Esophagus (tissue), 2 donors: ENCODE measurements around the gene ROR1. TPM values are rescaled to one million over a fixed set of nuclear protein-coding genes. Genes with fewer than 3 reads are reported as not detected.

Experiments
- H3K27ac ChIP-seq, 2 donors: one replicate each; pipeline ENCODE4 v1.5.1; 2013; ENCODE audit warnings: low read depth in 2 of 2, mild to moderate bottlenecking in 2 of 2, inconsistent platforms in 1 of 2, low read length in 1 of 2, moderate library complexity in 1 of 2
- H3K27me3 ChIP-seq, 2 donors: one replicate each; pipeline ENCODE4 v1.6.1; 2013; ENCODE audit warnings: low read length in 2 of 2, control low read depth in 1 of 2, mild to moderate bottlenecking in 1 of 2; ENCODE audit not compliant: insufficient read depth in 2 of 2, control insufficient read depth in 1 of 2
- H3K36me3 ChIP-seq, 2 donors: one replicate each; pipeline ENCODE4 v1.6.1; 2013; ENCODE audit warnings: low read length in 1 of 2; ENCODE audit not compliant: control insufficient read depth in 2 of 2, insufficient read depth in 2 of 2
- H3K4me1 ChIP-seq, 2 donors: one replicate each; pipeline ENCODE4 v1.6.1; 2013; ENCODE audit warnings: low read length in 1 of 2; ENCODE audit not compliant: control insufficient read depth in 2 of 2, insufficient read depth in 2 of 2
- H3K4me3 ChIP-seq, 2 donors: one replicate each; pipeline ENCODE4 v1.5.1; 2013; ENCODE audit warnings: low read length in 2 of 2, mild to moderate bottlenecking in 2 of 2, low read depth in 1 of 2, moderate library complexity in 1 of 2
- H3K9me3 ChIP-seq, 2 donors: one replicate each; pipeline ENCODE4 v1.6.1; 2013; ENCODE audit warnings: mild to moderate bottlenecking in 2 of 2, low read depth in 1 of 2, low read length in 1 of 2, moderate library complexity in 1 of 2; ENCODE audit not compliant: control insufficient read depth in 2 of 2, insufficient read depth in 1 of 2
- WGBS, 2 donors: extraction: QIAGEN DNeasy Blood & Tissue Kit; methylation state at CpG; one replicate each; pipeline ENCODE4 v1.1.7; 2013; 5-methylcytosine and 5-hydroxymethylcytosine counted together
- polyA plus RNA-seq, 2 donors: library from polyadenylated mRNA; stranded (reverse); fragments of 200-250 nt; gene quantifications; one replicate each; pipeline ENCODE4 v1.2.3, GENCODE V29; 2013
- donor health status: healthy with polysubstance abuse.
- donor health status: Bipolar disorder and iron deficiency.

The ROR1 gene
- polyA plus RNA-seq, 2 donors, result 1.1 to 1.9 TPM

DNA sequence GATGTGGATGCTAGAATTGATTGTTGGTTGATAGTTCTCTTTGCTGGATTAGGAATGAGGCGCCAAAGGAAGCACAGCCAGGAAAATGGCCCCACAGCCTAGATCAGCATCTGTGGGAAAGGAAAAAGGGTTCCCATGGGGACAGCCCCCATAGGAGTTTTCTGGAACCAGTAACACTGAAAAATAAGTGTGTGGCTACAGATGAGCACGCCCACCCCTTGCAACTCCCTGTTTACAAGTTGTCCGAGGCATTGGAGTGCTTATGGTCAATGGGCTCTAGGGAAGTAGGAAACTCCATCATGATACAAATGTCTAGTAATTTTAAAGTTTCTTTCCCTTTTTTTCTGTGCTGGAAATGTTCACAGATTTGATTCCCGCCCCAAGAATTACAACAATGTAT is 405.8 kb downstream of the ROR1 start:
- Histone ChIP-seq H3K4me3 (no peak overlapping the region), H3K27ac (no peak overlapping the region), H3K9me3 (no peaks in the 10 kb centered on the region), H3K27me3 (no peaks in the 10 kb centered on the region), H3K36me3 (no peaks in the 10 kb centered on the region), H3K4me1 (no peaks in the 10 kb centered on the region)
- WGBS, 2 donors, result 84 to 85% methylated on average over 4 of the region's 4 CpGs

DNA sequence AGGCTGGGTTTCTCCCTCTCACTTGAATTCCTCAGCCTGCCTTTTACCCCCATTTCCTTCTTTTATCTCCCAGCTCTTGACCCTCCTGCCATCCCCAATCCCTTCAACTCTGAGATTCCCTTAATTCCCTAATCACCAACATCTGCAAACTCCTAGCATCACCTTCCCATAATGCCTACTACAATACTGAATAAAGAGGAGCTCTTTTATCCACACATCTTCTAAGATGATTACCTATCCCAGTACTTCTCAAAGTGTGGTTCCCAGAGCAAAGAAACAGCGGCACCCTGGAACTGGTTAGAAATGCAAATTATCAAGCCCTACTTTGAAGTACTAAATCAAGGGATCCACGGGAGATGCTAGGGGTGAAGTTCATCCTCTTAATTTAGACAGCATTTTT is 408.4 kb downstream of the ROR1 start:
- H3K4me3 ChIP-seq, result no peak overlapping the region
- H3K27me3 ChIP-seq, result no peaks in the 10 kb centered on the region
- H3K9me3 ChIP-seq, result no peaks in the 10 kb centered on the region
- no peak overlapping the region for H3K27ac ChIP-seq
- no peaks in the 10 kb centered on the region for H3K4me1 ChIP-seq
- WGBS, 2 donors, result 83 to 93% methylated on average over 2 of the region's 2 CpGs
- H3K36me3 ChIP-seq, result no peaks in the 10 kb centered on the region

DNA sequence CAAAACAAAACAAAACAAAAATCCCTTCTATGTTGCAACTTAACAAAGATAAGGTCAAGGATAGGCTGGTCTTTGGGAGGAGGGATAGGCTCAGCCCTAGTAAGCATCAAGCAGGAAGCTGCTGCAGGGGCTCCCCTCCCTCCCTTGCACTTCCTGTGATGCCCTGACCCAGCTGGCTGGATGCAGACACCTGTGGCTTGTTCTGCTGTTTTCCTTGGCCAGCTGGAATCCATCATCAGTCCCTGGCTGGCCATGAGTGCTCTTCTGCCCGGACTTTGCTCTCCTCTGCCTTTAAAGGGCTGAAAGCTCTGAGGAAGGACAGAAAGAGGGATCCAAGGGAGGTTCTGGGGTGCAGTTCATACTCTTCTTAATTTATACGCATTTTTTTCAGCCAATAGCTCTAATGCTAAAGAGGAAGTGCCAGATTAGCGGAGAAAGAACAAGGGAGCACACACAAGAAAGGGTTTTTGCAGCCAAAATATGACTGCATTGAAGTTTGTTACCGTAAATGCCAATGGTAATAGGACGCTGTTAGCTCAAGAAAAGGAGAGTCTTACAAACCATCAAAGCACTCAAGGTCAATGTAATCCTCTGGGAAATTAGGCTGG is 409.7 kb downstream of the ROR1 start:
- no peak overlapping the region for H3K27ac ChIP-seq
- H3K4me1 ChIP-seq, result no peaks in the 10 kb centered on the region
- no peak overlapping the region for H3K4me3 ChIP-seq
- H3K27me3 ChIP-seq, result no peaks in the 10 kb centered on the region
- H3K9me3 ChIP-seq, result no peaks in the 10 kb centered on the region
- 65 to 71% methylated on average over 5 of the region's 5 CpGs for WGBS, 2 donors
- no peaks in the 10 kb centered on the region for H3K36me3 ChIP-seq

- 58 to 65% methylated on average over 5 of the region's 5 CpGs for WGBS, 2 donors
- H3K27me3 ChIP-seq, result no peaks in the 10 kb centered on the region
- no peaks in the 10 kb centered on the region for H3K36me3 ChIP-seq
- no peaks in the 10 kb centered on the region for H3K4me1 ChIP-seq
- H3K27ac ChIP-seq, result no peak overlapping the region
- H3K4me3 ChIP-seq, result no peak overlapping the region
- no peaks in the 10 kb centered on the region for H3K9me3 ChIP-seq
Measured at GRCh38 chr1:64184003-64184440, 410.2 kb downstream of the ROR1 start.

DNA sequence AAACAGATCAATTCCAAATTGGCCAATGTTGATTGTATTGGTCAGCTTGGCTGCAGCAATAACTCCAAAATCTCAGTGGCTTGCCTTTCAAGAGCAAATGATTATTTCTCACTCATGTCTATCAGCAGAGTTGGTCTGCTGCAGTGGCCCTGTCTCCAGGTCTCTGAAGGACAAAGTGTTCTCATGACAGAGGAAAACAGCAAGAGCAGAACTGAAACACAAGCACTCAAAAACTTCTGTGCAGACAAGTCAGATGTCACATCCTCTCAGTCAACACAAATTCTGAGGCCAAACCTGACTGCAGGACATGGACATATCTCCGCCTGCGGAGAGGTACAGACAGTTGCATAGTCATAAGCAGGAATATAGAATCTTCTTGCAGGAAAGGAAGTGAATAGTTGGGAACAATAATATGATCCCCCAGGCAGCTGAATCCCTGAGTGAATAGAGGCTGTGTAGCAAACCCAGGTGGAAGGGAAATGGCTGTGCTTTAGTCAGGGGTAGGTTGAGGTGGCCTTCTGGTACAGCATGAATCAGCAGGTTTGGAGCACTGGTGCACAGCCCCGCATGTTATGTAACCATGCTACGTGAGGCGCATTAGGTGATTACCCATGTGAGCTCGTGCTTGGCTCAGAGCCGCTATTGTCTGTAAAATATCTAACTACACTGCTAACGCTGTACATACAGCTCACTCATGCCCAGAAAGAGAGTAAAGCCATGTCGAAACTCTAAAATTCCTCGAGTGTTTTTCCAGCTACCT is 412.5 kb downstream of the ROR1 start:
- Histone ChIP-seq H3K36me3 (no peaks in the 10 kb centered on the region), H3K4me3 (no peak overlapping the region), H3K27me3 (no peaks in the 10 kb centered on the region), H3K9me3 (no peaks in the 10 kb centered on the region), H3K4me1 (no peaks in the 10 kb centered on the region), H3K27ac (no peak overlapping the region)
- 70 to 75% methylated on average over 10 of the region's 10 CpGs for WGBS, 2 donors

DNA sequence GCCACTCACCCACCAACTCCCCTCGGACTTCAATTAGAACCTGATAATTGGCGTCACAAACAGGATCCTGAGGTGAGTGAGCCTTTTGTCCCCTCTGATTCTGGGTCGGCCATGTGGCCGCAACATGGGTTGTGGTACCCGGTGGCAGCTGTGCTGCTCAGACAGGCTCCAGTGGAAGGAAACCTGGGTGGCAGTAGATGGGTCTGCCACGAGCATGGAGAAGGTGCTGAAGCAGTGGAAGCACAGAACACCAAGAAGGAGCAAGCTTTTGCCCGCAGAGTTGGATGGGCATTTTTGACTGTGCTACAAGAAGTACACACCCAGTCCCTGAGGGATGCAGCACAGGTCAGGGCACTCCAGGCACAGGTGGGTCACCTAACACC is 413.1 kb downstream of the ROR1 start:
- Histone ChIP-seq H3K9me3 (no peaks in the 10 kb centered on the region), H3K4me1 (no peaks in the 10 kb centered on the region), H3K4me3 (no peak overlapping the region), H3K27ac (no peak overlapping the region), H3K36me3 (no peaks in the 10 kb centered on the region), H3K27me3 (no peaks in the 10 kb centered on the region)
- WGBS, 2 donors, result 83 to 89% methylated on average over 7 of the region's 7 CpGs

- WGBS, 2 donors, result 83 to 87% methylated on average over 4 of the region's 4 CpGs
Measured at GRCh38 chr1:64187646-64188045, 413.8 kb downstream of the ROR1 start.

GRCh38 chr1:64192290-64192689 is 418.5 kb downstream of the ROR1 start:
- Histone ChIP-seq H3K27ac (no peak overlapping the region), H3K27me3 (no peaks in the 10 kb centered on the region), H3K4me1 (peaks cover 0 to 1% of the 10 kb centered on the region in 2 donors), H3K4me3 (no peak overlapping the region), H3K9me3 (no peaks in the 10 kb centered on the region), H3K36me3 (no peaks in the 10 kb centered on the region)
- 96 to 97% methylated on average over 8 of the region's 8 CpGs for WGBS, 2 donors

More at GRCh38 chr1:64187646-64188045, 413.8 kb downstream of the ROR1 start:
- Histone ChIP-seq H3K4me1 (no peaks in the 10 kb centered on the region), H3K9me3 (no peaks in the 10 kb centered on the region), H3K27ac (no peak overlapping the region), H3K36me3 (no peaks in the 10 kb centered on the region), H3K27me3 (no peaks in the 10 kb centered on the region), H3K4me3 (no peak overlapping the region)

GRCh38 chr1:64194168-64195080 is 420.6 kb downstream of the ROR1 start:
- 69 to 73% methylated on average over 8 of the region's 8 CpGs for WGBS, 2 donors
- Histone ChIP-seq H3K9me3 (no peaks in the 10 kb centered on the region), H3K36me3 (no peaks in the 10 kb centered on the region), H3K27ac (no peak overlapping the region), H3K4me3 (no peak overlapping the region), H3K4me1 (peaks cover 0 to 1% of the 10 kb centered on the region in 2 donors), H3K27me3 (no peaks in the 10 kb centered on the region)
